Measurements from ENCODE around the gene ROBO2.

DNA sequence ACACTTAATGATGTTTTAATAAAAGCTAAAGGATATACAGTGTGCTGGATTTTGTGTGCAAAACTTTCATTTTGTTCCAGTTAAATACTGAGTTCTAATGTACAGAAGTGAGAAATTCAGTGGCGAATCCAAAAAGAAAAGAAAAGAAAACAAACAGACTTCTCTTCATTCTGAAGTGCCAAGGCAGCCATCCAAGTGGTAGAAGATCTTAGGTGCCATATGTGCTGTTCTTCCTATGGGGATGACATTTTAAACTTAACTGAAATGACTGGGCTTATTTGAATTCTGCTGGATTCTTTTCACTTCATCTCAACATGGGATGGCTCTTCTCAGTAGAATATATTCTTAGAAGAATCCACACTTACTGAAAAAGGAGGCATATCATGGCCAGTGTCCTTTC, 416.5 kb downstream of the ROBO2 start:
- TF ChIP-seq, protein P1, sequence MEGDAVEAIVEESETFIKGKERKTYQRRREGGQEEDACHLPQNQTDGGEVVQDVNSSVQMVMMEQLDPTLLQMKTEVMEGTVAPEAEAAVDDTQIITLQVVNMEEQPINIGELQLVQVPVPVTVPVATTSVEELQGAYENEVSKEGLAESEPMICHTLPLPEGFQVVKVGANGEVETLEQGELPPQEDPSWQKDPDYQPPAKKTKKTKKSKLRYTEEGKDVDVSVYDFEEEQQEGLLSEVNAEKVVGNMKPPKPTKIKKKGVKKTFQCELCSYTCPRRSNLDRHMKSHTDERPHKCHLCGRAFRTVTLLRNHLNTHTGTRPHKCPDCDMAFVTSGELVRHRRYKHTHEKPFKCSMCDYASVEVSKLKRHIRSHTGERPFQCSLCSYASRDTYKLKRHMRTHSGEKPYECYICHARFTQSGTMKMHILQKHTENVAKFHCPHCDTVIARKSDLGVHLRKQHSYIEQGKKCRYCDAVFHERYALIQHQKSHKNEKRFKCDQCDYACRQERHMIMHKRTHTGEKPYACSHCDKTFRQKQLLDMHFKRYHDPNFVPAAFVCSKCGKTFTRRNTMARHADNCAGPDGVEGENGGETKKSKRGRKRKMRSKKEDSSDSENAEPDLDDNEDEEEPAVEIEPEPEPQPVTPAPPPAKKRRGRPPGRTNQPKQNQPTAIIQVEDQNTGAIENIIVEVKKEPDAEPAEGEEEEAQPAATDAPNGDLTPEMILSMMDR (IDR thresholded peaks at IDR 0.05; ENCODE audit: poor library complexity): no peak
- TF ChIP-seq EZH2 (IDR thresholded peaks at IDR 0.05; ENCODE audit: borderline replicate concordance): no peak
- TF ChIP-seq EZH2phosphoT487 (IDR thresholded peaks at IDR 0.05; ENCODE audit: low read depth, severe bottlenecking, unreplicated experiment): no peak

All from hepatocyte (in vitro differentiated cells).